Gastrocnemius medialis (tissue), 4 donors: ENCODE data around the gene PCYT2.

Experiments
- POLR2A ChIP-seq, 2 donors: fragments of 450-650 bp; IDR thresholded peaks; one replicate each; pipeline ENCODE4 v1.6.1; 2017; ENCODE audit warnings: antibody characterized with exemption in 2 of 2, mild to moderate bottlenecking in 2 of 2, moderate library complexity in 2 of 2
- TF ChIP-seq, protein P1 (sequence below), 5 experiments: fragments of 450-650 bp in 3 of 5; fragments of 200-600 bp in 2 of 5; sonication (generic) in 2 of 5; IDR thresholded peaks in 4 of 5; conservative IDR thresholded peaks in 1 of 5; 1 replicate in 4 of 5; 2 replicates in 1 of 5; pipeline ENCODE4 v1.5.1; 2016 to 2019; ENCODE audit warnings: antibody characterized with exemption in 5 of 5, mild to moderate bottlenecking in 3 of 5, moderate library complexity in 3 of 5

DNA sequence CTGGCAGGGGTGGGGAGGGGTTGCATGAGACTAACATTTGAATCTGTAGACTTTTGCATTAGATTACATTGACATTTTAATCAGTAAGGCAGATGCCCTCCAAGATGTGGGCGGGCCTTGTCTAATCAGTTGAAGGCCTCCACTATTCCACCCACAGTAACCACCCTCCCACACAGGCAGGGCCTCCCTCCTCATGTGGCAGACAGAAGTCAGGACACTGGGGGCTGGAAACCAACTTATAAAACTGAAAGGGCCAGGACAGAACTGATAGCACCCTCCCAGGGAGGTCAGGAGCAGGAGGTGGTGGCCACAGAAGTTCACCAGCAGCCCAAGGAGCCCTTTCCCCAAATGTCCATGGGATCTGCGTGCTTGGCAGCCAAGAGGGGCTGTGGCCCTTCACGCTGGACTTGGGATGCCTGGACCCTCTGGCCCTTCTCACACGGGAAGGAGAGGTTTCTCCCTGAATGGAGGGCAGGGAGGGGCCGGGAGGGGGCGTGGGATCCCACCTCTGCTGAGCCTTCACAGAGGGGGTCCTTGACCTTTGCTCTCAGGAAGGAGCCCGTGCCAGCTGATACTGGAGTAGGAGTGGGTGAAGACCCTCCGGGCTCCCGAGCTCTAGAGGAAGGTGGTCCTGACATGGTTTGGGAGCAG lies 21.3 kb upstream of the PCYT2 start:
- TF ChIP-seq, protein P1, sequence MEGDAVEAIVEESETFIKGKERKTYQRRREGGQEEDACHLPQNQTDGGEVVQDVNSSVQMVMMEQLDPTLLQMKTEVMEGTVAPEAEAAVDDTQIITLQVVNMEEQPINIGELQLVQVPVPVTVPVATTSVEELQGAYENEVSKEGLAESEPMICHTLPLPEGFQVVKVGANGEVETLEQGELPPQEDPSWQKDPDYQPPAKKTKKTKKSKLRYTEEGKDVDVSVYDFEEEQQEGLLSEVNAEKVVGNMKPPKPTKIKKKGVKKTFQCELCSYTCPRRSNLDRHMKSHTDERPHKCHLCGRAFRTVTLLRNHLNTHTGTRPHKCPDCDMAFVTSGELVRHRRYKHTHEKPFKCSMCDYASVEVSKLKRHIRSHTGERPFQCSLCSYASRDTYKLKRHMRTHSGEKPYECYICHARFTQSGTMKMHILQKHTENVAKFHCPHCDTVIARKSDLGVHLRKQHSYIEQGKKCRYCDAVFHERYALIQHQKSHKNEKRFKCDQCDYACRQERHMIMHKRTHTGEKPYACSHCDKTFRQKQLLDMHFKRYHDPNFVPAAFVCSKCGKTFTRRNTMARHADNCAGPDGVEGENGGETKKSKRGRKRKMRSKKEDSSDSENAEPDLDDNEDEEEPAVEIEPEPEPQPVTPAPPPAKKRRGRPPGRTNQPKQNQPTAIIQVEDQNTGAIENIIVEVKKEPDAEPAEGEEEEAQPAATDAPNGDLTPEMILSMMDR (IDR thresholded peaks at IDR 0.05 in 4 of 5, conservative IDR thresholded peaks at IDR 0.05 in 1 of 5) = no peak
- no peak for TF ChIP-seq POLR2A (IDR thresholded peaks at IDR 0.05)
